DND-41 (cell line): ENCODE data around the gene PRR23E.

Experiments used
- EZH2 ChIP-seq: IDR thresholded peaks from 3 replicates; pipeline ENCODE4 v1.6.1; 2012; ENCODE audit warnings: borderline replicate concordance, low read depth, mild to moderate bottlenecking, moderate library complexity, low read length, inconsistent platforms; ENCODE audit not compliant: severe bottlenecking
- TF ChIP-seq, protein P1 (sequence below): IDR thresholded peaks from 2 replicates; pipeline ENCODE4 v1.5.1; 2012; ENCODE audit warnings: borderline replicate concordance, low read length, moderate library complexity, mild to moderate bottlenecking; ENCODE audit not compliant: poor library complexity, severe bottlenecking; ENCODE audit errors: extremely low read depth

GRCh38 chr3:127159543-127159942 lies 33.4 kb upstream of the PRR23E start:
- TF ChIP-seq, protein P1, sequence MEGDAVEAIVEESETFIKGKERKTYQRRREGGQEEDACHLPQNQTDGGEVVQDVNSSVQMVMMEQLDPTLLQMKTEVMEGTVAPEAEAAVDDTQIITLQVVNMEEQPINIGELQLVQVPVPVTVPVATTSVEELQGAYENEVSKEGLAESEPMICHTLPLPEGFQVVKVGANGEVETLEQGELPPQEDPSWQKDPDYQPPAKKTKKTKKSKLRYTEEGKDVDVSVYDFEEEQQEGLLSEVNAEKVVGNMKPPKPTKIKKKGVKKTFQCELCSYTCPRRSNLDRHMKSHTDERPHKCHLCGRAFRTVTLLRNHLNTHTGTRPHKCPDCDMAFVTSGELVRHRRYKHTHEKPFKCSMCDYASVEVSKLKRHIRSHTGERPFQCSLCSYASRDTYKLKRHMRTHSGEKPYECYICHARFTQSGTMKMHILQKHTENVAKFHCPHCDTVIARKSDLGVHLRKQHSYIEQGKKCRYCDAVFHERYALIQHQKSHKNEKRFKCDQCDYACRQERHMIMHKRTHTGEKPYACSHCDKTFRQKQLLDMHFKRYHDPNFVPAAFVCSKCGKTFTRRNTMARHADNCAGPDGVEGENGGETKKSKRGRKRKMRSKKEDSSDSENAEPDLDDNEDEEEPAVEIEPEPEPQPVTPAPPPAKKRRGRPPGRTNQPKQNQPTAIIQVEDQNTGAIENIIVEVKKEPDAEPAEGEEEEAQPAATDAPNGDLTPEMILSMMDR, result no peak
- no peak for TF ChIP-seq EZH2
